WTC11 (cell line): ENCODE results near the gene PBRM1. TPM values are rescaled to one million over a fixed set of nuclear protein-coding genes. Genes with fewer than 3 reads are reported as not detected.
A peak's percentile ranks its signal among the peaks of the same experiment; 100 is the strongest.

ENCODE experiments used
- ATAC-seq: fragments of 200-7000 bp; cut with Tn5 transposase; 2 replicates; pipeline ENCODE4 v1.10.0; 2021; ENCODE audit warnings: mild to moderate bottlenecking, moderate library complexity
- CTCF ChIA-PET: fragments of 300-600 bp; sonication (Branson Sonifier 250); formaldehyde crosslinking; loops from one replicate; lab custom pipeline; 2021; ENCODE audit warnings: antibody characterized with exemption; lab: Charles Lee
- POLR2A ChIA-PET: fragments of 350-600 bp; sonication (Branson Sonifier 250); formaldehyde crosslinking; loops from one replicate; lab custom pipeline; 2021; ENCODE audit warnings: antibody characterized with exemption; lab: Charles Lee
- DNase-seq: peaks from one replicate; pipeline ENCODE4 v3.0.0; 2021; ENCODE audit warnings: low spot score
- H3K27ac Mint-ChIP-seq: 2 replicates; pipeline ENCODE4 v1.8.0; 2021; ENCODE audit warnings: mixed read lengths
- H3K27me3 Mint-ChIP-seq: 2 replicates; pipeline ENCODE4 v1.8.0; 2021; ENCODE audit warnings: low read depth, mild to moderate bottlenecking, moderate library complexity, mixed read lengths
- H3K36me3 Mint-ChIP-seq: 2 replicates; pipeline ENCODE4 v1.8.0; 2021; ENCODE audit warnings: mixed read lengths
- H3K4me1 Mint-ChIP-seq: 2 replicates; pipeline ENCODE4 v1.8.0; 2022; ENCODE audit warnings: mixed read lengths
- H3K4me3 Mint-ChIP-seq: 2 replicates; pipeline ENCODE4 v1.8.0; 2021; ENCODE audit warnings: mild to moderate bottlenecking, moderate library complexity, mixed read lengths
- H3K9me3 Mint-ChIP-seq: 2 replicates; pipeline ENCODE4 v1.8.0; 2021; ENCODE audit warnings: mixed read lengths
- ELF4 ChIP-seq: sonication (generic); formaldehyde crosslinking; IDR thresholded peaks from 2 replicates; pipeline ENCODE4 v1.8.1; 2022; ENCODE audit warnings: low read depth, mild to moderate bottlenecking, moderate library complexity, missing genetic modification reagents
- FOXP1 ChIP-seq: sonication (generic); formaldehyde crosslinking; IDR thresholded peaks from 2 replicates; pipeline ENCODE4 v1.8.0; 2022; ENCODE audit warnings: missing genetic modification reagents, mild to moderate bottlenecking, moderate library complexity, borderline replicate concordance
- GTF2I ChIP-seq: fragments of 250-450 bp; sonication (Bioruptor Pico); conservative IDR thresholded peaks from 2 replicates; pipeline ENCODE4 v1.4.0; 2021; ENCODE audit warnings: mild to moderate bottlenecking
- JAZF1 ChIP-seq: fragments of 250-450 bp; sonication (Bioruptor Pico); IDR thresholded peaks from 2 replicates; pipeline ENCODE4 v1.9.0; 2021; ENCODE audit warnings: moderate library complexity, mild to moderate bottlenecking, inconsistent platforms
- MXD4 ChIP-seq: fragments of 250-450 bp; sonication (Bioruptor Pico); IDR thresholded peaks from 2 replicates; pipeline ENCODE4 v1.8.0; 2021; ENCODE audit warnings: mild to moderate bottlenecking, moderate library complexity, borderline replicate concordance
- MYBL2 ChIP-seq: sonication (generic); formaldehyde crosslinking; IDR thresholded peaks from 2 replicates; pipeline ENCODE4 v1.8.1; 2023; ENCODE audit warnings: mild to moderate bottlenecking, moderate library complexity, missing genetic modification reagents
- NFATC4 ChIP-seq: fragments of 250-450 bp; sonication (Bioruptor Pico); IDR thresholded peaks from 2 replicates; pipeline ENCODE4 v1.9.0; 2021; ENCODE audit warnings: mild to moderate bottlenecking
- NR1H2 ChIP-seq: sonication (generic); formaldehyde crosslinking; IDR thresholded peaks from 2 replicates; pipeline ENCODE4 v1.9.0; 2021; ENCODE audit warnings: mild to moderate bottlenecking, moderate library complexity, missing genetic modification reagents
- NR3C1 ChIP-seq: sonication (generic); formaldehyde crosslinking; conservative IDR thresholded peaks from 2 replicates; pipeline ENCODE4 v1.8.1; 2023; ENCODE audit warnings: low read depth, mild to moderate bottlenecking, missing genetic modification reagents
- RORB ChIP-seq: fragments of 250-450 bp; sonication (Bioruptor Pico); IDR thresholded peaks from 2 replicates; pipeline ENCODE4 v1.9.0; 2021; ENCODE audit warnings: mild to moderate bottlenecking
- SOX15 ChIP-seq: fragments of 250-450 bp; sonication (Bioruptor Pico); IDR thresholded peaks from 2 replicates; pipeline ENCODE4 v1.9.0; 2021; ENCODE audit warnings: mild to moderate bottlenecking
- SP1 ChIP-seq: sonication (generic); formaldehyde crosslinking; conservative IDR thresholded peaks from 2 replicates; pipeline ENCODE4 v1.8.1; 2022; ENCODE audit warnings: missing genetic modification reagents
- ZNF121 ChIP-seq: sonication (generic); formaldehyde crosslinking; IDR thresholded peaks from 2 replicates; pipeline ENCODE4 v1.8.0; 2023; ENCODE audit warnings: missing genetic modification reagents
- ZNF219 ChIP-seq: sonication (generic); formaldehyde crosslinking; IDR thresholded peaks from 2 replicates; pipeline ENCODE4 v1.8.0; 2023; ENCODE audit warnings: missing genetic modification reagents, mild to moderate bottlenecking, borderline replicate concordance
- total RNA-seq: library from RNA; stranded (reverse); gene quantifications from 3 replicates; pipeline ENCODE4 v1.2.3, GENCODE V29; 2021
- TF ChIP-seq, protein P1 (sequence below): sonication (generic); formaldehyde crosslinking; IDR thresholded peaks from 2 replicates; pipeline ENCODE4 v1.8.0; 2023; ENCODE audit warnings: missing genetic modification reagents
- TF ChIP-seq, protein P2 (sequence below): sonication (generic); formaldehyde crosslinking; IDR thresholded peaks from 2 replicates; pipeline ENCODE4 v1.8.0; 2022; ENCODE audit warnings: mild to moderate bottlenecking, missing genetic modification reagents
- TF ChIP-seq, protein P3 (sequence below): sonication (generic); formaldehyde crosslinking; IDR thresholded peaks from 2 replicates; pipeline ENCODE4 v1.8.0; 2022; ENCODE audit warnings: missing genetic modification reagents
- TF ChIP-seq, protein P4 (sequence below): sonication (generic); formaldehyde crosslinking; IDR thresholded peaks from 2 replicates; pipeline ENCODE4 v1.8.1; 2023; ENCODE audit warnings: mild to moderate bottlenecking, missing genetic modification reagents
- TF ChIP-seq, protein P5 (sequence below): fragments of 250-450 bp; sonication (Bioruptor Pico); IDR thresholded peaks from 2 replicates; pipeline ENCODE4 v1.9.0; 2021; ENCODE audit warnings: moderate library complexity, mild to moderate bottlenecking, inconsistent platforms, borderline replicate concordance
- TF ChIP-seq, protein P6 (sequence below): sonication (generic); formaldehyde crosslinking; IDR thresholded peaks from 2 replicates; pipeline ENCODE4 v1.8.1; 2023; ENCODE audit warnings: mild to moderate bottlenecking, missing genetic modification reagents, moderate library complexity

Gene PBRM1
- total RNA-seq, 1 experiment from 2014 or later = 48.8 TPM

DNA sequence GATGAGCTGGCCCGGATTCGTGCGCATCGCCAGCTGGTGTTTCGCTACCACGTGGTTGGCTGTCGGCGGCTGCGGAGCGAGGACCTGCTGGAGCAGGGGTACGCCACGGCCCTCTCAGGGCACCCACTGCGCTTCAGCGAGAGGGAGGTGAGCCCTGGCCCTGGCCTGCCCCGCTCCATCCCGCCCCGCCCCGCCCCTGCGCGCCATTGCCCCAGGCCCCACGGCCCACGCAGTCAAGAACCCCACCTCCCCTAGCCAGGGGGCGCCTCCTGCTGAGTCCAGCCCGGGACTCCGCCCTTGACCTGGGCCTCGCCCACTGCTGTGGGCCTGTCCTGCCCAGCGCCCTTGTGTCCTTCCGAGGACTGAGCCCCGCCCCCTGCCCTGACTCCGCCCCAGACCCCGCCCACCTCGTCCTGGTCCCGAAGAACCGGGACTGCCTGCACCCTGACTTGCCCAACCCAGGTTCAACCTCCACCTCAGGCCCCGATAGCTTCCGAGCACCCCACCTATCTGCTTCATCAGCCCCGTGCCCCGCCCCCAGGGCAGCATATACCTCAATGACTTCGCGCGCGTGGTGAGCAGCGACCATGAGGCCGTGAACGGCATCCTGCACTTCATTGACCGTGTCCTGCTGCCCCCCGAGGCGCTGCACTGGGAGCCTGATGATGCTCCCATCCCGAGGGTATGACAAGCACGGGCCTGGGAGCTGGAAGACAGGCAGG lies 166.8 kb downstream of the PBRM1 start:
- H3K4me1 Mint-ChIP-seq = peaks cover 7% of the 10 kb centered on the region
- TF ChIP-seq SP1 (CRISPR knock-in tag) = 0 out of 2 replicates have a peak, but pooled peaks have one; percentile 21
- TF ChIP-seq, protein P1, sequence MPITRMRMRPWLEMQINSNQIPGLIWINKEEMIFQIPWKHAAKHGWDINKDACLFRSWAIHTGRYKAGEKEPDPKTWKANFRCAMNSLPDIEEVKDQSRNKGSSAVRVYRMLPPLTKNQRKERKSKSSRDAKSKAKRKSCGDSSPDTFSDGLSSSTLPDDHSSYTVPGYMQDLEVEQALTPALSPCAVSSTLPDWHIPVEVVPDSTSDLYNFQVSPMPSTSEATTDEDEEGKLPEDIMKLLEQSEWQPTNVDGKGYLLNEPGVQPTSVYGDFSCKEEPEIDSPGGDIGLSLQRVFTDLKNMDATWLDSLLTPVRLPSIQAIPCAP = no peak
- TF ChIP-seq, protein P2, sequence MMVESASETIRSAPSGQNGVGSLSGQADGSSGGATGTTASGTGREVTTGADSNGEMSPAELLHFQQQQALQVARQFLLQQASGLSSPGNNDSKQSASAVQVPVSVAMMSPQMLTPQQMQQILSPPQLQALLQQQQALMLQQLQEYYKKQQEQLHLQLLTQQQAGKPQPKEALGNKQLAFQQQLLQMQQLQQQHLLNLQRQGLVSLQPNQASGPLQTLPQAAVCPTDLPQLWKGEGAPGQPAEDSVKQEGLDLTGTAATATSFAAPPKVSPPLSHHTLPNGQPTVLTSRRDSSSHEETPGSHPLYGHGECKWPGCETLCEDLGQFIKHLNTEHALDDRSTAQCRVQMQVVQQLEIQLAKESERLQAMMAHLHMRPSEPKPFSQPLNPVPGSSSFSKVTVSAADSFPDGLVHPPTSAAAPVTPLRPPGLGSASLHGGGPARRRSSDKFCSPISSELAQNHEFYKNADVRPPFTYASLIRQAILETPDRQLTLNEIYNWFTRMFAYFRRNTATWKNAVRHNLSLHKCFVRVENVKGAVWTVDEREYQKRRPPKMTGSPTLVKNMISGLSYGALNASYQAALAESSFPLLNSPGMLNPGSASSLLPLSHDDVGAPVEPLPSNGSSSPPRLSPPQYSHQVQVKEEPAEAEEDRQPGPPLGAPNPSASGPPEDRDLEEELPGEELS (CRISPR knock-in tag) = no peak
- peak overlapping the region; percentile 73 for H3K4me3 Mint-ChIP-seq
- H3K27me3 Mint-ChIP-seq = no peaks in the 10 kb centered on the region; the same call in 1 of the 2 replicates
- POLR2A ChIA-PET = interaction anchor here (1.7 kb wide), 1 partner anchor 13 kb away, joined by 5 read pairs; no protein-coding TSS in a partner anchor
- no peaks in the 10 kb centered on the region for H3K9me3 Mint-ChIP-seq
- DNase-seq (peak; percentile 78), ATAC-seq (peak; percentile 81)
- peaks cover 1% of the 10 kb centered on the region; the same call in 1 of the 2 replicates for H3K36me3 Mint-ChIP-seq
- H3K27ac Mint-ChIP-seq = 0 out of 2 replicates have a peak overlapping the region, but pooled peaks have one; percentile 45
- CTCF ChIA-PET = interaction anchor here (0.8 to 2.1 kb wide), 5 partner anchors 17 to 65 kb away, joined by 3 to 12 read pairs (median 6); partner anchors contain the start of genes STAB1, TNNC1 and UQCC5

DNA sequence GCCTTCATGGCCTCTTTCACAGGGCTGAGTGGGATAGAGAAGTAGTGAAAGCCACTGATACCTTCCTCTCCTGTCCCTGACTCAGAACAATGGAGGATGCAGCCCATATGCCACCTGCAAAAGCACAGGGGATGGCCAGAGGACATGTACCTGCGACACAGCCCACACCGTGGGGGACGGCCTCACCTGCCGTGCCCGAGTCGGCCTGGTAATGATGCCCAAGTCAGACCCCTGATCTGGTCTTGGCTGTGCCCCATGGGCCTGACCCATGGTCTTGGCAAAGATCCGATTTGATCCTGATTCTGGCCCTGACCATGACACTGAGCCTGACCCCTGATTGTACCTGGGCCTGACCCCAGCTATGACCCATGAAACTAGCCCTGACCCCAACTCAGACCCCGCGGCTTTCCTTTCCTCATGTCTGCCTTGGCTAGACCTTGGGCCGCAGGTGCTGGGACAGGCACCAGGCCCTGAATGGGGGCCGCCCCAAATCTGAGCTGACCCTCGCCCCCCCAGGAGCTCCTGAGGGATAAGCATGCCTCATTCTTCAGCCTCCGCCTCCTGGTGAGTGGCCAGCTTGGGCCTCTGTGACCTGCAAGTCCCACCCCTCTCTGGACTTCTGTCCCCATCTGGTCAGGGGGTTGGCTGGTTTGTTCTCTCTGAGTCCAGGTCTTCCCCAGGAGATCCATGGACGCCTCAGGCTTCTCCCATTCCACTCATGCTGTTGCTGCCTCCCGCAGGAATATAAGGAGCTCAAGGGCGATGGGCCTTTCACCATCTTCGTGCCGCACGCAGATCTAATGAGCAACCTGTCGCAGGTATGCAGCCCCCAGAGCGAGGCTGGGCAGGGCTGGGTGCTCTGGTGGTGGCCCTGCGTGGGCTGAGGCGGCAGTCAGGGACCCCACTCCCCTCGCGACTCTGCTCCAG lies 167.7 kb downstream of the PBRM1 start:
- TF ChIP-seq ELF4 (CRISPR knock-in tag) (no peak), MXD4 (CRISPR knock-in tag) (no peak), NR1H2 (no peak), GTF2I (no peak), ZNF219 (no peak), ZNF121 (CRISPR knock-in tag) (no peak), MYBL2 (CRISPR knock-in tag) (no peak), RORB (CRISPR knock-in tag) (no peak), SP1 (CRISPR knock-in tag) (no peak), NR3C1 (CRISPR knock-in tag) (no peak), NFATC4 (CRISPR knock-in tag) (no peak), JAZF1 (CRISPR knock-in tag) (no peak), SOX15 (CRISPR knock-in tag) (no peak), FOXP1 (no peak)
- TF ChIP-seq, protein P3, sequence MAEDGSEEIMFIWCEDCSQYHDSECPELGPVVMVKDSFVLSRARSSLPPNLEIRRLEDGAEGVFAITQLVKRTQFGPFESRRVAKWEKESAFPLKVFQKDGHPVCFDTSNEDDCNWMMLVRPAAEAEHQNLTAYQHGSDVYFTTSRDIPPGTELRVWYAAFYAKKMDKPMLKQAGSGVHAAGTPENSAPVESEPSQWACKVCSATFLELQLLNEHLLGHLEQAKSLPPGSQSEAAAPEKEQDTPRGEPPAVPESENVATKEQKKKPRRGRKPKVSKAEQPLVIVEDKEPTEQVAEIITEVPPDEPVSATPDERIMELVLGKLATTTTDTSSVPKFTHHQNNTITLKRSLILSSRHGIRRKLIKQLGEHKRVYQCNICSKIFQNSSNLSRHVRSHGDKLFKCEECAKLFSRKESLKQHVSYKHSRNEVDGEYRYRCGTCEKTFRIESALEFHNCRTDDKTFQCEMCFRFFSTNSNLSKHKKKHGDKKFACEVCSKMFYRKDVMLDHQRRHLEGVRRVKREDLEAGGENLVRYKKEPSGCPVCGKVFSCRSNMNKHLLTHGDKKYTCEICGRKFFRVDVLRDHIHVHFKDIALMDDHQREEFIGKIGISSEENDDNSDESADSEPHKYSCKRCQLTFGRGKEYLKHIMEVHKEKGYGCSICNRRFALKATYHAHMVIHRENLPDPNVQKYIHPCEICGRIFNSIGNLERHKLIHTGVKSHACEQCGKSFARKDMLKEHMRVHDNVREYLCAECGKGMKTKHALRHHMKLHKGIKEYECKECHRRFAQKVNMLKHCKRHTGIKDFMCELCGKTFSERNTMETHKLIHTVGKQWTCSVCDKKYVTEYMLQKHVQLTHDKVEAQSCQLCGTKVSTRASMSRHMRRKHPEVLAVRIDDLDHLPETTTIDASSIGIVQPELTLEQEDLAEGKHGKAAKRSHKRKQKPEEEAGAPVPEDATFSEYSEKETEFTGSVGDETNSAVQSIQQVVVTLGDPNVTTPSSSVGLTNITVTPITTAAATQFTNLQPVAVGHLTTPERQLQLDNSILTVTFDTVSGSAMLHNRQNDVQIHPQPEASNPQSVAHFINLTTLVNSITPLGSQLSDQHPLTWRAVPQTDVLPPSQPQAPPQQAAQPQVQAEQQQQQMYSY (CRISPR knock-in tag) = no peak
- TF ChIP-seq, protein P4, sequence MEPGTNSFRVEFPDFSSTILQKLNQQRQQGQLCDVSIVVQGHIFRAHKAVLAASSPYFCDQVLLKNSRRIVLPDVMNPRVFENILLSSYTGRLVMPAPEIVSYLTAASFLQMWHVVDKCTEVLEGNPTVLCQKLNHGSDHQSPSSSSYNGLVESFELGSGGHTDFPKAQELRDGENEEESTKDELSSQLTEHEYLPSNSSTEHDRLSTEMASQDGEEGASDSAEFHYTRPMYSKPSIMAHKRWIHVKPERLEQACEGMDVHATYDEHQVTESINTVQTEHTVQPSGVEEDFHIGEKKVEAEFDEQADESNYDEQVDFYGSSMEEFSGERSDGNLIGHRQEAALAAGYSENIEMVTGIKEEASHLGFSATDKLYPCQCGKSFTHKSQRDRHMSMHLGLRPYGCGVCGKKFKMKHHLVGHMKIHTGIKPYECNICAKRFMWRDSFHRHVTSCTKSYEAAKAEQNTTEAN (CRISPR knock-in tag) = no peak
- TF ChIP-seq, protein P1 = no peak
- TF ChIP-seq, protein P5, sequence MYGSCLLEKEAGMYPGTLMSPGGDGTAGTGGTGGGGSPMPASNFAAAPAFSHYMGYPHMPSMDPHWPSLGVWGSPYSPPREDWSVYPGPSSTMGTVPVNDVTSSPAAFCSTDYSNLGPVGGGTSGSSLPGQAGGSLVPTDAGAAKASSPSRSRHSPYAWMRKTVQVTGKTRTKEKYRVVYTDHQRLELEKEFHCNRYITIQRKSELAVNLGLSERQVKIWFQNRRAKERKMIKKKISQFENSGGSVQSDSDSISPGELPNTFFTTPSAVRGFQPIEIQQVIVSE = no peak
- TF ChIP-seq, protein P6, sequence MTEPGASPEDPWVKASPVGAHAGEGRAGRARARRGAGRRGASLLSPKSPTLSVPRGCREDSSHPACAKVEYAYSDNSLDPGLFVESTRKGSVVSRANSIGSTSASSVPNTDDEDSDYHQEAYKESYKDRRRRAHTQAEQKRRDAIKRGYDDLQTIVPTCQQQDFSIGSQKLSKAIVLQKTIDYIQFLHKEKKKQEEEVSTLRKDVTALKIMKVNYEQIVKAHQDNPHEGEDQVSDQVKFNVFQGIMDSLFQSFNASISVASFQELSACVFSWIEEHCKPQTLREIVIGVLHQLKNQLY (CRISPR knock-in tag) = no peak
- peak overlapping the region; percentile 62 for H3K4me3 Mint-ChIP-seq
- H3K36me3 Mint-ChIP-seq = no peaks in the 10 kb centered on the region
- DNase-seq = no peak
- ATAC-seq = no peak
- ChIA-PET POLR2A (interaction anchor here (0.6 to 1.7 kb wide), 2 partner anchors 14 to 1042 kb away, joined by 4 to 5 read pairs; no protein-coding TSS in a partner anchor), CTCF (interaction anchor here (0.8 to 2.1 kb wide), 7 partner anchors 18 to 106 kb away, joined by 3 to 12 read pairs (median 4); partner anchors contain the start of genes STAB1, TNNC1 and UQCC5)
- H3K27ac Mint-ChIP-seq = no peak overlapping the region; the same call in 1 of the 2 replicates
- peaks cover 7% of the 10 kb centered on the region for H3K4me1 Mint-ChIP-seq
- no peaks in the 10 kb centered on the region for H3K9me3 Mint-ChIP-seq
- H3K27me3 Mint-ChIP-seq = no peaks in the 10 kb centered on the region; the same call in 1 of the 2 replicates
